GM19455 (cell line): ENCODE measurements around the gene WDR59.

Source experiments
- ATAC-seq: cut with Tn5 transposase; IDR thresholded peaks from one replicate; pipeline ENCODE4 v1.9.1; 2021; ENCODE audit not compliant: unreplicated experiment

WDR59 gene

DNA sequence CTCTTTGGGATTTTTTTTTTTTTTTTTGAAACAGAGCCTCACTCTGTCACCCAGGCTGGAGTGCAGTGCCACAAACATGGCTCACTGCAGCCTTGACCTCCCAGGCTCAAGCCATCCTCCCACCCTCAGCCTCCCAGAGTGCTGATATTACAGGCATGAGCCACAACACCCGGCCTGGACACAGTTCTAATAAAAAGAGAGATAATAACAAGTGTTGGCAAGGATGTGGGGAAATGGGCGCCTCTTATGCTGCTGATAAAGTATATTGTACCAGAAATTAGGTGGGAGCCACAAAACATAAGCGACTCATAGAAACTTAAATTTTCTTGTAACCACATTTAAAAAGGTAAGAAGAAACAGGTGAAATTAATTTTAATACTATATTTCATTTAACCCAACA is 159.9 kb downstream of the WDR59 start:
- ATAC-seq = no peak
